ENCODE results near the gene OPA1.

- TF ChIP-seq CTCF (IDR thresholded peaks at IDR 0.05): no peak
- TF ChIP-seq ZFX (IDR thresholded peaks at IDR 0.05; ENCODE audit: borderline replicate concordance): no peak
These were observed 81.7 kb downstream of the OPA1 start for GRCh38 chr3:193674714-193675113.

Measured in 22Rv1 (cell line).